Astrocyte (in vitro differentiated cells and primary cell): ENCODE measurements around the gene IFITM5. TPM values are rescaled to one million over a fixed set of nuclear protein-coding genes. Genes with fewer than 3 reads are reported as not detected.

ENCODE experiments used
- DNase-seq: peaks from one replicate; pipeline ENCODE4 v3.0.0-alpha.2; 2010; ENCODE audit warnings: low read depth
- FAIRE-seq: peaks from 2 replicates; lab custom pipeline; 2011; peaks lifted over from hg19 to GRCh38; lab: Jason Lieb, UNC
- H2AFZ ChIP-seq: 2 replicates; pipeline ENCODE4 v1.6.0; 2012; ENCODE audit warnings: low read depth, low read length, inconsistent platforms
- H3K27ac ChIP-seq: 2 replicates; pipeline ENCODE4 v1.5.1; 2011; ENCODE audit warnings: low read depth, low read length, inconsistent platforms
- H3K27me3 ChIP-seq: 2 replicates; pipeline ENCODE4 v1.6.0; 2011; ENCODE audit warnings: low read length, inconsistent platforms; ENCODE audit not compliant: insufficient read depth
- H3K36me3 ChIP-seq: 2 replicates; pipeline ENCODE4 v1.5.1; 2011; ENCODE audit warnings: low read length, inconsistent platforms; ENCODE audit not compliant: insufficient read depth
- H3K4me1 ChIP-seq: 2 replicates; pipeline ENCODE4 v1.5.1; 2011; ENCODE audit warnings: low read length, inconsistent platforms; ENCODE audit not compliant: insufficient read depth
- H3K4me2 ChIP-seq: 2 replicates; pipeline ENCODE4 v1.6.0; 2012; ENCODE audit warnings: low read length, inconsistent platforms
- H3K4me3 ChIP-seq: 2 replicates; pipeline ENCODE4 v1.5.1; 2011; ENCODE audit warnings: low read depth, mild to moderate bottlenecking, low read length, inconsistent platforms; ENCODE audit not compliant: insufficient read depth
- H3K79me2 ChIP-seq: 2 replicates; pipeline ENCODE4 v1.6.0; 2012; ENCODE audit warnings: mild to moderate bottlenecking, low read length, inconsistent platforms; ENCODE audit not compliant: insufficient read depth
- H3K9ac ChIP-seq: 2 replicates; pipeline ENCODE4 v1.6.0; 2012; ENCODE audit warnings: mild to moderate bottlenecking, low read length, inconsistent platforms
- H3K9me3 ChIP-seq: 2 replicates; pipeline ENCODE4 v1.5.1; 2012; ENCODE audit warnings: low read depth, mild to moderate bottlenecking, low read length, inconsistent platforms; ENCODE audit not compliant: insufficient read depth
- H4K20me1 ChIP-seq: 2 replicates; pipeline ENCODE4 v1.6.0; 2012; ENCODE audit warnings: low read length, inconsistent platforms; ENCODE audit not compliant: insufficient read depth
- H3K27ac Mint-ChIP-seq: one replicate; pipeline ENCODE4 v1.8.0; 2021; ENCODE audit warnings: mild to moderate bottlenecking, mixed read lengths; ENCODE audit not compliant: unreplicated experiment
- H3K27me3 Mint-ChIP-seq: one replicate; pipeline ENCODE4 v1.8.0; 2021; ENCODE audit warnings: low read depth, mixed read lengths; ENCODE audit not compliant: unreplicated experiment
- H3K36me3 Mint-ChIP-seq: one replicate; pipeline ENCODE4 v1.8.0; 2021; ENCODE audit warnings: low read depth, mixed read lengths; ENCODE audit not compliant: unreplicated experiment
- H3K4me1 Mint-ChIP-seq: one replicate; pipeline ENCODE4 v1.8.0; 2021; ENCODE audit warnings: low read depth, mixed read lengths; ENCODE audit not compliant: unreplicated experiment
- H3K4me3 Mint-ChIP-seq: one replicate; pipeline ENCODE4 v1.8.0; 2021; ENCODE audit warnings: mild to moderate bottlenecking, moderate library complexity, mixed read lengths; ENCODE audit not compliant: unreplicated experiment
- H3K9me3 Mint-ChIP-seq: one replicate; pipeline ENCODE4 v1.8.0; 2021; ENCODE audit warnings: mild to moderate bottlenecking, mixed read lengths; ENCODE audit not compliant: unreplicated experiment
- CTCF ChIP-seq: IDR thresholded peaks from 2 replicates; pipeline ENCODE4 v1.5.1; 2011; ENCODE audit warnings: low read depth, mild to moderate bottlenecking, inconsistent platforms, low read length, moderate library complexity; ENCODE audit not compliant: insufficient read depth
- EZH2 ChIP-seq: IDR thresholded peaks from 2 replicates; pipeline ENCODE4 v1.6.1; 2012; ENCODE audit warnings: mild to moderate bottlenecking, low read length, inconsistent platforms; ENCODE audit not compliant: insufficient read depth
- total RNA-seq: library from RNA; stranded (reverse); gene quantifications from 2 replicates; pipeline ENCODE4 v1.2.1, GENCODE V29; 2021

IFITM5 gene
- total RNA-seq, 1 donor from 2014 or later, result not detected

GRCh38 chr11:293852-294661, 5.3 kb downstream of the IFITM5 start:
- Mint-ChIP-seq H3K36me3 (peaks cover 4% of the 10 kb centered on the region), H3K9me3 (no peaks in the 10 kb centered on the region), H3K27me3 (peaks cover 9% of the 10 kb centered on the region), H3K4me3 (no peak overlapping the region), H3K4me1 (peaks cover 3% of the 10 kb centered on the region), H3K27ac (no peak overlapping the region)
- no peaks in the 10 kb centered on the region for H3K9me3 ChIP-seq
- no peak for TF ChIP-seq CTCF
- TF ChIP-seq EZH2, result no peak
- no peaks in the 10 kb centered on the region for H4K20me1 ChIP-seq
- no peak overlapping the region for H3K4me2 ChIP-seq
- no peak overlapping the region for H2AFZ ChIP-seq
- H3K36me3 ChIP-seq, result no peaks in the 10 kb centered on the region
- H3K4me3 ChIP-seq, result no peak overlapping the region
- no peaks in the 10 kb centered on the region for H3K79me2 ChIP-seq
- H3K27me3 ChIP-seq, result no peaks in the 10 kb centered on the region
- H3K27ac ChIP-seq, result no peak overlapping the region
- no peaks in the 10 kb centered on the region for H3K4me1 ChIP-seq
- DNase-seq, result no peak
- no peak for FAIRE-seq
- H3K9ac ChIP-seq, result no peak overlapping the region

- H3K4me1 ChIP-seq, result peaks cover 2% of the 10 kb centered on the region
- H3K9me3 ChIP-seq, result no peaks in the 10 kb centered on the region
- Mint-ChIP-seq H3K27me3 (peaks cover 9% of the 10 kb centered on the region), H3K4me3 (no peak overlapping the region), H3K4me1 (peaks cover 3% of the 10 kb centered on the region), H3K9me3 (no peaks in the 10 kb centered on the region), H3K27ac (no peak overlapping the region), H3K36me3 (peaks cover 4% of the 10 kb centered on the region)
- DNase-seq, result no peak
- peaks cover 1% of the 10 kb centered on the region for H3K27me3 ChIP-seq
- H3K9ac ChIP-seq, result no peak overlapping the region
- no peak overlapping the region for H3K4me3 ChIP-seq
- no peak overlapping the region for H3K27ac ChIP-seq
- H3K4me2 ChIP-seq, result no peak overlapping the region
- no peaks in the 10 kb centered on the region for H4K20me1 ChIP-seq
- TF ChIP-seq CTCF (no peak), EZH2 (no peak)
- H2AFZ ChIP-seq, result no peak overlapping the region
- FAIRE-seq, result no peak
- H3K36me3 ChIP-seq, result no peaks in the 10 kb centered on the region
- no peaks in the 10 kb centered on the region for H3K79me2 ChIP-seq
Measured at GRCh38 chr11:293271-293851, 6.0 kb downstream of the IFITM5 start.
